ENCODE results near the gene TNS1. TPM values are rescaled to one million over a fixed set of nuclear protein-coding genes. Genes with fewer than 3 reads are reported as not detected.

The TNS1 gene
- total RNA-seq, 4 donors from 2014 or later = 23.1 to 156 (median 81.1) TPM

- no peak overlapping the region for H3K4me3 ChIP-seq
- peak in 1 of 3 donors; percentile 22 for DNase-seq
- peak overlapping the region in 2 of 4 donors; percentile 57 to 83 for H3K27ac ChIP-seq
- H3K27me3 ChIP-seq = no peaks in the 10 kb centered on the region
- no peaks in the 10 kb centered on the region for H3K36me3 ChIP-seq
- TF ChIP-seq CTCF (IDR thresholded peaks at IDR 0.05) (no peak), POLR2A (IDR thresholded peaks at IDR 0.05) (no peak)
- peaks cover 0 to 55% (median 0%) of the 10 kb centered on the region in 4 donors for H3K4me1 ChIP-seq
- no peaks in the 10 kb centered on the region for H3K9me3 ChIP-seq
Observed at GRCh38 chr2:217952409-217952808, 50.4 kb downstream of the TNS1 start.

- peak overlapping the region in 3 of 4 donors; percentile 1 to 83 (median 57) for H3K27ac ChIP-seq
- TF ChIP-seq CTCF (IDR thresholded peaks at IDR 0.05) (no peak), POLR2A (IDR thresholded peaks at IDR 0.05) (no peak)
- no peaks in the 10 kb centered on the region for H3K36me3 ChIP-seq
- peaks cover 0 to 55% (median 0%) of the 10 kb centered on the region in 4 donors for H3K4me1 ChIP-seq
- peak in 2 of 3 donors; percentile 20 to 38 for DNase-seq
- no peak overlapping the region for H3K4me3 ChIP-seq
- no peaks in the 10 kb centered on the region for H3K9me3 ChIP-seq
- no peaks in the 10 kb centered on the region for H3K27me3 ChIP-seq
Observed at GRCh38 chr2:217951521-217952247, 51.1 kb downstream of the TNS1 start.

GRCh38 chr2:217951091-217951490 lies 51.7 kb downstream of the TNS1 start:
- Histone ChIP-seq H3K27me3 (no peaks in the 10 kb centered on the region), H3K27ac (peak overlapping the region in 2 of 4 donors; percentile 57 to 83), H3K4me1 (peaks cover 0 to 55% (median 0%) of the 10 kb centered on the region in 4 donors), H3K36me3 (no peaks in the 10 kb centered on the region), H3K9me3 (no peaks in the 10 kb centered on the region), H3K4me3 (no peak overlapping the region)
- no peak for DNase-seq
- TF ChIP-seq POLR2A (IDR thresholded peaks at IDR 0.05) (no peak), CTCF (IDR thresholded peaks at IDR 0.05) (no peak)

GRCh38 chr2:217950401-217950871 lies 52.4 kb downstream of the TNS1 start:
- Histone ChIP-seq H3K4me3 (no peak overlapping the region), H3K27me3 (no peaks in the 10 kb centered on the region), H3K27ac (peak overlapping the region in 2 of 4 donors; percentile 25 to 83), H3K36me3 (no peaks in the 10 kb centered on the region), H3K9me3 (no peaks in the 10 kb centered on the region), H3K4me1 (peaks cover 0 to 55% (median 0%) of the 10 kb centered on the region in 4 donors)
- no peak for TF ChIP-seq POLR2A (IDR thresholded peaks at IDR 0.05)
- no peak for TF ChIP-seq CTCF (IDR thresholded peaks at IDR 0.05)
- peak in 2 of 3 donors; percentile 44 to 46 for DNase-seq

- Histone ChIP-seq H3K27ac (no peak overlapping the region), H3K4me1 (peaks cover 0 to 50% (median 0%) of the 10 kb centered on the region in 4 donors), H3K4me3 (no peak overlapping the region), H3K36me3 (no peaks in the 10 kb centered on the region), H3K9me3 (no peaks in the 10 kb centered on the region), H3K27me3 (no peaks in the 10 kb centered on the region)
- DNase-seq = no peak
- TF ChIP-seq POLR2A (IDR thresholded peaks at IDR 0.05) (no peak), CTCF (IDR thresholded peaks at IDR 0.05) (no peak)
Observed at GRCh38 chr2:217949447-217949846, 53.3 kb downstream of the TNS1 start.

Data from Peyer's patch (tissue), 4 donors.